ENCODE data around the gene FGFBP2. TPM values are rescaled to one million over a fixed set of nuclear protein-coding genes. Genes with fewer than 3 reads are reported as not detected.

FGFBP2 gene
- polyA plus RNA-seq, 3 donors, result 0.61 to 1.1 TPM; not detected in 1

DNA sequence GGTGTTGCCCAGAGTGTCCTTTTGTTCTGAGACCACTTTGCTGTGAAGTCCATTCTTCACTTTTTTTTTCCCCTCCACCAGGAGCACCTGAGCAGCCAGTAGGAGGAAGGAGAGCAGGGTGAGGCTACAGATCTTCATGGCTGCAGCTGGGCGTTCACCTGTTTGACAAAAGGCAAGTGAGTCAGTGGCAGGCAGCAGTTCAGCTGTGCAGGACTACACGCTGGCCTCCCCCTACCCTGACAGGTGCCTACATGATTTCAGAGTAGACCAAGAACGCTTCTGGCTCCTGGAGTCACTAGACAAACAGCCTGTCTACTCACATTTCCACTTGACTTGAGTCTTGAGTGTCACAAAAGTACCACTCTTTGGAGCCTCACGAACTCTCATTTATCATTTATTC, 26.5 kb downstream of the FGFBP2 start:
- Histone ChIP-seq H2AFZ (ENCODE audit: insufficient read depth, low read depth, low read length, poor library complexity, severe bottlenecking) (no peak overlapping the region), H3K36me3 (replicated peaks in 1 of 2; ENCODE audit: control insufficient read depth in 1 of 2, insufficient read depth in 2 of 2, low read length in 2 of 2) (no peaks in the 10 kb centered on the region), H3K27ac (ENCODE audit: low read depth in 1 of 2, low read length in 2 of 2) (no peak overlapping the region), H3K4me3 (replicated peaks in 1 of 3; ENCODE audit: low read depth in 2 of 3, low read length in 3 of 3) (no peak overlapping the region), H3K4me2 (replicated peaks; ENCODE audit: extremely low read depth, low read length, poor library complexity, severe bottlenecking) (no peak overlapping the region), H3K79me2 (ENCODE audit: insufficient read depth, low read length) (no peaks in the 10 kb centered on the region), H3K9me3 (replicated peaks in 1 of 2; ENCODE audit: control insufficient read depth in 1 of 2, insufficient read depth in 1 of 2, low read length in 2 of 2) (no peaks in the 10 kb centered on the region), H4K20me1 (ENCODE audit: insufficient read depth, low read length) (no peaks in the 10 kb centered on the region), H3K4me1 (ENCODE audit: control insufficient read depth in 1 of 2, insufficient read depth in 2 of 2, low read length in 2 of 2) (no peaks in the 10 kb centered on the region), H3K9ac (ENCODE audit: insufficient read depth, low read length, poor library complexity, severe bottlenecking) (no peak overlapping the region), H3K27me3 (ENCODE audit: control insufficient read depth in 2 of 2, insufficient read depth in 2 of 2, low read length in 2 of 2) (no peaks in the 10 kb centered on the region)
- Mint-ChIP-seq H3K27me3 (ENCODE audit: low read depth in 3 of 3) (peaks cover 0 to 4% (median 1%) of the 10 kb centered on the region in 3 donors), H3K4me3 (no peak overlapping the region), H3K27ac (no peak overlapping the region), H3K36me3 (no peaks in the 10 kb centered on the region), H3K9me3 (peaks cover 0 to 3% (median 0%) of the 10 kb centered on the region in 7 donors), H3K4me1 (no peaks in the 10 kb centered on the region)
- TF ChIP-seq, protein P1, sequence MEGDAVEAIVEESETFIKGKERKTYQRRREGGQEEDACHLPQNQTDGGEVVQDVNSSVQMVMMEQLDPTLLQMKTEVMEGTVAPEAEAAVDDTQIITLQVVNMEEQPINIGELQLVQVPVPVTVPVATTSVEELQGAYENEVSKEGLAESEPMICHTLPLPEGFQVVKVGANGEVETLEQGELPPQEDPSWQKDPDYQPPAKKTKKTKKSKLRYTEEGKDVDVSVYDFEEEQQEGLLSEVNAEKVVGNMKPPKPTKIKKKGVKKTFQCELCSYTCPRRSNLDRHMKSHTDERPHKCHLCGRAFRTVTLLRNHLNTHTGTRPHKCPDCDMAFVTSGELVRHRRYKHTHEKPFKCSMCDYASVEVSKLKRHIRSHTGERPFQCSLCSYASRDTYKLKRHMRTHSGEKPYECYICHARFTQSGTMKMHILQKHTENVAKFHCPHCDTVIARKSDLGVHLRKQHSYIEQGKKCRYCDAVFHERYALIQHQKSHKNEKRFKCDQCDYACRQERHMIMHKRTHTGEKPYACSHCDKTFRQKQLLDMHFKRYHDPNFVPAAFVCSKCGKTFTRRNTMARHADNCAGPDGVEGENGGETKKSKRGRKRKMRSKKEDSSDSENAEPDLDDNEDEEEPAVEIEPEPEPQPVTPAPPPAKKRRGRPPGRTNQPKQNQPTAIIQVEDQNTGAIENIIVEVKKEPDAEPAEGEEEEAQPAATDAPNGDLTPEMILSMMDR (IDR thresholded peaks at IDR 0.05), result no peak
- intact Hi-C loops (cut with micrococcal nuclease), result no loop called here
- 73% methylated on average over 4 of the region's 4 CpGs for WGBS (ENCODE audit: insufficient coverage)
- DNase-seq, result no peak

DNA sequence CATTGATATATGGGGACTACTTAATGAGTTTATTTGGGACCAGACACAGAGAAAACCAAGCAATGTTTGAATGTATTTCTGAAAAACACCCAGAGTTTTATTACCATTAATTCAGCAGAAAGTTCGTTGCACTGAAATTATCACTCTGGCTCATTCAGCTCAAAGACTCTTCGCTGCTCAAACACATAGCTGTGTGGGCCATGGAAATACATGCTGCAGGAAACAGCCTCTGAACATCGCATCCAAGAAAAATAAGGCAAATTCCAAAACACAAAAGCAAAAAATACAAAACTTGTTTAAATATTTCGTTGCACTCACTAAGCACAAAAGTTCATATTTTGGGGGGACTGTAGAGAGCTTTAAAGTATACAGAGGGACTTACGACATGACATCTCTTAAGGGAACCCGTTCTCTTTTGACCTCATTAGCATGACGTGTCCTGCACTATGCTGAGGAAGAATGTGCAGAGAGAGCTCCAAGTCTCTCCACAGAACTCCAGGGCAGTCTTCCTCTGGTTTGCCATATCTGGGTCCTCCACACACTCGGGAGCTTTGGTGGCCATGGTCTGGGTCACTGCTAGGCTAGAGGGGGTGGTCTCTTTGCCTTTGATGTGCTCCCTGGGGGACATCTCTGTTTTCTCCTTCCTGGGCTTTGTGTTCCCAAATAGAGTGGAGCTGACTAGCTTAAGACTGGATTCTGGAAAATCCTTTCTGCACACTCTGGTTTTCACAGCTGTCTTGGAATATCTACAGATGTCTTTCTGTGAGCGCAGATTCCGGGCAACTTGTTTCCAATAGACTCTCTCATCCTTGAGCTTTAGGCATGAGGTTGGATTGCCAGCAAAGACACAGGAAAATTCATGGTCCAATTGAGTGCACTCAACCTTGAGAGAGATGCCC, 27.2 kb downstream of the FGFBP2 start:
- no peak overlapping the region for H3K4me3 Mint-ChIP-seq
- peaks cover 0 to 3% (median 0%) of the 10 kb centered on the region in 7 donors for H3K9me3 Mint-ChIP-seq
- H3K27me3 Mint-ChIP-seq (ENCODE audit: low read depth in 3 of 3), result peaks cover 0 to 3% (median 1%) of the 10 kb centered on the region in 3 donors
- Histone ChIP-seq H3K9ac (ENCODE audit: insufficient read depth, low read length, poor library complexity, severe bottlenecking) (no peak overlapping the region), H3K79me2 (ENCODE audit: insufficient read depth, low read length) (no peaks in the 10 kb centered on the region), H3K4me2 (replicated peaks; ENCODE audit: extremely low read depth, low read length, poor library complexity, severe bottlenecking) (no peak overlapping the region), H3K9me3 (replicated peaks in 1 of 2; ENCODE audit: control insufficient read depth in 1 of 2, insufficient read depth in 1 of 2, low read length in 2 of 2) (no peaks in the 10 kb centered on the region), H3K27me3 (ENCODE audit: control insufficient read depth in 2 of 2, insufficient read depth in 2 of 2, low read length in 2 of 2) (no peaks in the 10 kb centered on the region), H4K20me1 (ENCODE audit: insufficient read depth, low read length) (no peaks in the 10 kb centered on the region), H2AFZ (ENCODE audit: insufficient read depth, low read depth, low read length, poor library complexity, severe bottlenecking) (no peak overlapping the region), H3K4me1 (ENCODE audit: control insufficient read depth in 1 of 2, insufficient read depth in 2 of 2, low read length in 2 of 2) (no peaks in the 10 kb centered on the region), H3K4me3 (replicated peaks in 1 of 3; ENCODE audit: low read depth in 2 of 3, low read length in 3 of 3) (no peak overlapping the region), H3K27ac (ENCODE audit: low read depth in 1 of 2, low read length in 2 of 2) (no peak overlapping the region), H3K36me3 (replicated peaks in 1 of 2; ENCODE audit: control insufficient read depth in 1 of 2, insufficient read depth in 2 of 2, low read length in 2 of 2) (no peaks in the 10 kb centered on the region)
- WGBS (ENCODE audit: insufficient coverage), result 94% methylated on average over 9 of the region's 10 CpGs
- no peaks in the 10 kb centered on the region for H3K4me1 Mint-ChIP-seq
- no peak for DNase-seq
- no peak overlapping the region for H3K27ac Mint-ChIP-seq
- intact Hi-C loops (cut with micrococcal nuclease), result no loop called here
- H3K36me3 Mint-ChIP-seq, result no peaks in the 10 kb centered on the region
- TF ChIP-seq, protein P1 (IDR thresholded peaks at IDR 0.05), result no peak

Measured in CD14-positive monocyte (primary cell).